Spleen (tissue), 11 donors: ENCODE results near the gene LBR. TPM values are rescaled to one million over a fixed set of nuclear protein-coding genes. Genes with fewer than 3 reads are reported as not detected.

ENCODE experiments used
- DNase-seq: peaks from one replicate; pipeline ENCODE4 v3.0.0-alpha.2; 2020
- H3K27ac ChIP-seq, 8 donors: fragments of 200-600 bp; sonication (generic) in 7 of 8; 1 replicate in 4 of 8; 2 replicates in 4 of 8; pipeline versions ENCODE4 v1.5.0 to v1.8.0; 2016 to 2021; ENCODE audit warnings: inconsistent platforms in 4 of 8, mild to moderate bottlenecking in 4 of 8, moderate library complexity in 1 of 8
- H3K27me3 ChIP-seq, 7 donors: fragments of 200-600 bp; sonication (generic) in 6 of 7; replicated peaks in 1 of 7; 1 replicate in 4 of 7; 2 replicates in 3 of 7; pipeline versions ENCODE4 v1.5.0 to v1.8.0; 2016 to 2021; ENCODE audit warnings: inconsistent platforms in 3 of 7, mild to moderate bottlenecking in 1 of 7
- H3K36me3 ChIP-seq, 6 donors: fragments of 200-600 bp; sonication (generic) in 5 of 6; 1 replicate in 4 of 6; 2 replicates in 2 of 6; pipeline versions ENCODE4 v1.5.0 to v1.8.0; 2016 to 2021; ENCODE audit warnings: inconsistent platforms in 2 of 6
- H3K4me1 ChIP-seq, 6 donors: fragments of 200-600 bp; sonication (generic) in 5 of 6; 1 replicate in 3 of 6; 2 replicates in 3 of 6; pipeline versions ENCODE4 v1.5.0 to v1.8.0; 2016 to 2021; ENCODE audit warnings: inconsistent platforms in 3 of 6
- H3K4me3 ChIP-seq, 8 donors: fragments of 200-600 bp; sonication (generic) in 7 of 8; 1 replicate in 4 of 8; 2 replicates in 4 of 8; pipeline versions ENCODE4 v1.5.0 to v1.8.0; 2016 to 2021; ENCODE audit warnings: inconsistent platforms in 4 of 8, mild to moderate bottlenecking in 4 of 8, moderate library complexity in 2 of 8
- H3K9me3 ChIP-seq, 8 donors: fragments of 200-600 bp; sonication (generic) in 7 of 8; 1 replicate in 4 of 8; 2 replicates in 4 of 8; pipeline versions ENCODE4 v1.5.0 to v1.8.0; 2016 to 2021; ENCODE audit warnings: inconsistent platforms in 4 of 8
- CTCF ChIP-seq, 11 experiments: fragments of 200-600 bp in 7 of 11; fragments of 450-650 bp in 4 of 11; sonication (generic) in 4 of 11; IDR thresholded peaks in 8 of 11; conservative IDR thresholded peaks in 3 of 11; 1 replicate in 7 of 11; 2 replicates in 4 of 11; pipeline versions ENCODE4 v1.4.0 to v1.8.0; 2016 to 2021; ENCODE audit warnings: antibody characterized with exemption in 11 of 11, inconsistent platforms in 4 of 11, mild to moderate bottlenecking in 1 of 11
- POLR2A ChIP-seq, 3 donors: fragments of 450-650 bp; IDR thresholded peaks; one replicate each; pipeline ENCODE4 v1.5.1; 2017; ENCODE audit warnings: antibody characterized with exemption in 3 of 3, mild to moderate bottlenecking in 1 of 3
- POLR2AphosphoS5 ChIP-seq, 3 donors: sonication (generic); formaldehyde crosslinking; IDR thresholded peaks; one replicate each; pipeline ENCODE4 v1.5.1; 2017; ENCODE audit warnings: antibody characterized with exemption in 3 of 3
- WGBS, 5 donors: extraction: QIAGEN DNeasy Blood & Tissue Kit in 3 of 5; methylation state at CpG; one replicate each; pipeline versions ENCODE4 v1.1.5 to v1.1.7; 2013 to 2018; 5-methylcytosine and 5-hydroxymethylcytosine counted together
- intact Hi-C: fragments of 100-400 bp; cut with DNase I; formaldehyde crosslinking; loops from one replicate; pipeline ENCODE4 v1.15.0; 2023; ENCODE audit warnings: low total_unique reads
- polyA plus RNA-seq, 3 donors: library from polyadenylated mRNA; stranded (reverse); fragments of 200-250 nt; gene quantifications; one replicate each; pipeline ENCODE4 v1.2.1, GENCODE V29; 2013
- total RNA-seq, 7 donors: library from RNA; depleted of rRNA in 3 of 7; stranded (reverse); fragments of >200 nt in 3 of 7; fragmentation: NEBNext Ultra II Directional in 4 of 7; extraction: Animal tissue kit (Norgen Biotek cat#: 25700) in 4 of 7; gene quantifications; one replicate each; pipeline versions ENCODE4 v1.1.0 to v1.2.1, GENCODE V29; 2016 to 2021
- donor health status: healthy with polysubstance abuse.
- donor health status: DM: no; HTN: no; CAD: no; lungs with moderate emphysema.
- donor health status: DM: no; HTN: no; CAD: no.
- donor health status: Bipolar disorder and iron deficiency.
- donor health status: healthy.
- donor health status: DM: no; HTN: no; CAD: no.
- donor health status: DM: yes; HTN: yes; CAD: no.

LBR gene
- total and polyA plus RNA-seq, 10 donors, result 20.8 to 157 (median 87.9) TPM

GRCh38 chr1:225451340-225451739 is 23.5 kb upstream of the LBR start:
- Histone ChIP-seq H3K4me1 (peaks cover 0 to 66% (median 22%) of the 10 kb centered on the region in 6 donors), H3K36me3 (no peaks in the 10 kb centered on the region), H3K27me3 (no peaks in the 10 kb centered on the region), H3K9me3 (no peaks in the 10 kb centered on the region), H3K4me3 (no peak overlapping the region), H3K27ac (peak overlapping the region in 4 of 8 donors; percentile 56 to 89 (median 67))
- no peak for TF ChIP-seq POLR2AphosphoS5 (IDR thresholded peaks at IDR 0.05)
- TF ChIP-seq POLR2A (IDR thresholded peaks at IDR 0.05), result no peak
- TF ChIP-seq CTCF (IDR thresholded peaks at IDR 0.05 in 8 of 11, conservative IDR thresholded peaks at IDR 0.05 in 3 of 11), result no peak
- no peak for DNase-seq
- WGBS, 5 donors, result 71 to 88% (median 80%) methylated on average over 6 of the region's 6 CpGs
- intact Hi-C loops, result no loop called here

GRCh38 chr1:225450491-225451191 is 22.8 kb upstream of the LBR start:
- H3K36me3 ChIP-seq, result no peaks in the 10 kb centered on the region
- no peaks in the 10 kb centered on the region for H3K27me3 ChIP-seq
- peak overlapping the region in 6 of 8 donors; percentile 43 to 89 (median 60) for H3K27ac ChIP-seq
- whole genome bisulfite sequencing, 5 donors, result 37 to 49% (median 40%) methylated on average over 8 to 12 of the region's 12 CpGs
- H3K9me3 ChIP-seq, result no peaks in the 10 kb centered on the region
- peak in 2 of 3 donors; percentile 65 to 70 for TF ChIP-seq POLR2AphosphoS5 (IDR thresholded peaks at IDR 0.05)
- no peak for TF ChIP-seq POLR2A (IDR thresholded peaks at IDR 0.05)
- no peak for TF ChIP-seq CTCF (IDR thresholded peaks at IDR 0.05 in 8 of 11, conservative IDR thresholded peaks at IDR 0.05 in 3 of 11)
- H3K4me3 ChIP-seq, result no peak overlapping the region
- intact Hi-C loops, result no loop called here
- H3K4me1 ChIP-seq, result peaks cover 5 to 73% (median 29%) of the 10 kb centered on the region in 6 donors
- DNase-seq, result no peak

GRCh38 chr1:225449774-225450173 is 21.9 kb upstream of the LBR start:
- H3K27ac ChIP-seq, result peak overlapping the region in 4 of 8 donors; percentile 56 to 89 (median 67)
- intact Hi-C loops, result no loop called here
- H3K9me3 ChIP-seq, result no peaks in the 10 kb centered on the region
- H3K36me3 ChIP-seq, result no peaks in the 10 kb centered on the region
- H3K27me3 ChIP-seq, result no peaks in the 10 kb centered on the region
- WGBS, 5 donors, result 86 to 99% (median 90%) methylated on average over 5 of the region's 5 CpGs
- H3K4me3 ChIP-seq, result no peak overlapping the region
- TF ChIP-seq CTCF (IDR thresholded peaks at IDR 0.05 in 8 of 11, conservative IDR thresholded peaks at IDR 0.05 in 3 of 11) (no peak), POLR2AphosphoS5 (IDR thresholded peaks at IDR 0.05) (no peak), POLR2A (IDR thresholded peaks at IDR 0.05) (no peak)
- peaks cover 11 to 77% (median 38%) of the 10 kb centered on the region in 6 donors for H3K4me1 ChIP-seq
- no peak for DNase-seq

DNA sequence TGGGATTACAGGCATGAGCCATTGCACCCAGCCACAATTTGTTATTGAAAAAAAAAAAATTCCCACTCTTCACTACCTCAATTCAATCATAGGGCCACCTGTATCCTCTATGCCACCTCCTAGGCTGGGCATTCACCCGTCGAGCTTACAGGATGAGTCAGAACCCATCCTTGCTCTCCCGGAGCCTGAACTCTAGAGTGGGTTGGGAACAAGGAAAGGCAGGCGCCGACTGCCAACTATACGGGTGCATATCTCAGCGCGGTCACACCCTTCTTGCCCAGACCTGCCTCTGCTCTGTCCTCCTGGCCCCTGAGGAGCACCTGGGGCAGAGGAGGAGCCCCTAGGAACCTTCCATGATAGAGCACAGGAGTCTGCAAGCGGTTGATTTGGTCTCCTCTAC is 21.4 kb upstream of the LBR start:
- Histone ChIP-seq H3K27me3 (no peaks in the 10 kb centered on the region), H3K4me1 (peaks cover 15 to 78% (median 41%) of the 10 kb centered on the region in 6 donors), H3K9me3 (no peaks in the 10 kb centered on the region), H3K36me3 (no peaks in the 10 kb centered on the region), H3K4me3 (no peak overlapping the region), H3K27ac (peak overlapping the region in 3 of 8 donors; percentile 64 to 89 (median 71))
- no peak for TF ChIP-seq POLR2A (IDR thresholded peaks at IDR 0.05)
- no peak for TF ChIP-seq CTCF (IDR thresholded peaks at IDR 0.05 in 8 of 11, conservative IDR thresholded peaks at IDR 0.05 in 3 of 11)
- no peak for TF ChIP-seq POLR2AphosphoS5 (IDR thresholded peaks at IDR 0.05)
- WGBS, 5 donors, result 84 to 95% (median 89%) methylated on average over 3 to 9 of the region's 9 CpGs
- intact Hi-C loops, result no loop called here
- no peak for DNase-seq
